A673 (cell line): Measurements from ENCODE around the gene FSTL4. TPM values are rescaled to one million over a fixed set of nuclear protein-coding genes. Genes with fewer than 3 reads are reported as not detected.

Experiments
- BruUV-seq: library from RNA; stranded (reverse); fragments of 400-500 nt; replicated peaks from 2 replicates; lab custom pipeline; 2021; lab: Mats Ljungman, UMichigan
- CTCF ChIA-PET: fragments of 300-600 bp; sonication (Branson Sonifier 250); formaldehyde crosslinking; loops from one replicate; lab custom pipeline; 2022; ENCODE audit warnings: antibody characterized with exemption; lab: Charles Lee
- POLR2A ChIA-PET: fragments of 300-600 bp; sonication (Branson Sonifier 250); formaldehyde crosslinking; loops from one replicate; lab custom pipeline; 2022; ENCODE audit warnings: antibody characterized with exemption; ENCODE audit not compliant: low non-redundant PET; lab: Charles Lee
- DNase-seq: peaks from one replicate; pipeline ENCODE4 v3.0.0-alpha.2; 2015; ENCODE audit warnings: low spot score
- H3K27ac ChIP-seq: fragments of 200-600 bp; sonication (generic); 2 replicates; pipeline ENCODE4 v1.5.1; 2016; ENCODE audit warnings: mixed run types, low read depth, mild to moderate bottlenecking, mixed read lengths, antibody characterized with exemption, low read length; ENCODE audit not compliant: poor library complexity, severe bottlenecking
- H3K27me3 ChIP-seq: fragments of 200-600 bp; sonication (generic); replicated peaks from 2 replicates; pipeline ENCODE4 v1.6.1; 2017; ENCODE audit warnings: mixed run types, low read depth, mild to moderate bottlenecking, mixed read lengths, antibody characterized with exemption, low read length; ENCODE audit not compliant: insufficient read depth, poor library complexity
- H3K36me3 ChIP-seq: fragments of 200-600 bp; sonication (generic); 2 replicates; pipeline ENCODE4 v1.6.1; 2016; ENCODE audit warnings: mixed run types, mild to moderate bottlenecking, mixed read lengths, antibody characterized with exemption, low read length; ENCODE audit not compliant: insufficient read depth, poor library complexity, severe bottlenecking
- H3K4me1 ChIP-seq: fragments of 200-600 bp; sonication (generic); 2 replicates; pipeline ENCODE4 v1.6.1; 2017; ENCODE audit warnings: mixed run types, mild to moderate bottlenecking, mixed read lengths, antibody characterized with exemption, low read length; ENCODE audit not compliant: insufficient read depth, poor library complexity, severe bottlenecking
- H3K4me3 ChIP-seq: fragments of 200-600 bp; sonication (generic); 2 replicates; pipeline ENCODE4 v1.5.1; 2016; ENCODE audit warnings: low read depth, mixed run types, mild to moderate bottlenecking, mixed read lengths, low read length; ENCODE audit not compliant: poor library complexity, severe bottlenecking
- H3K9me3 ChIP-seq: fragments of 200-600 bp; sonication (generic); 2 replicates; pipeline ENCODE4 v1.6.1; 2016; ENCODE audit warnings: mixed run types, low read depth, mild to moderate bottlenecking, mixed read lengths, antibody characterized with exemption, low read length; ENCODE audit not compliant: poor library complexity, severe bottlenecking
- EZH2 ChIP-seq: fragments of 200-600 bp; sonication (generic); IDR thresholded peaks from 2 replicates; pipeline ENCODE4 v1.6.1; 2017; ENCODE audit warnings: borderline replicate concordance, low read depth, mild to moderate bottlenecking, mixed read lengths, antibody characterized with exemption, low read length; ENCODE audit not compliant: poor library complexity, severe bottlenecking
- intact Hi-C: fragments of 100-400 bp; cut with micrococcal nuclease; formaldehyde crosslinking; loops from one replicate; pipeline ENCODE4 v1.10.0; 2022; ENCODE audit not compliant: unreplicated experiment
- total RNA-seq: library from RNA; stranded (reverse); gene quantifications from 2 replicates; pipeline ENCODE4 v1.2.3, GENCODE V29; 2021
- TF ChIP-seq, protein P1 (sequence below): fragments of 300-800, 200-600 bp; sonication (generic); conservative IDR thresholded peaks from 2 replicates; pipeline ENCODE4 v1.5.1; 2017; ENCODE audit warnings: low read depth, mild to moderate bottlenecking, antibody characterized with exemption, low read length, moderate library complexity, mixed read lengths

FSTL4 gene
- total RNA-seq, 1 experiment from 2014 or later = 0.86 TPM

DNA sequence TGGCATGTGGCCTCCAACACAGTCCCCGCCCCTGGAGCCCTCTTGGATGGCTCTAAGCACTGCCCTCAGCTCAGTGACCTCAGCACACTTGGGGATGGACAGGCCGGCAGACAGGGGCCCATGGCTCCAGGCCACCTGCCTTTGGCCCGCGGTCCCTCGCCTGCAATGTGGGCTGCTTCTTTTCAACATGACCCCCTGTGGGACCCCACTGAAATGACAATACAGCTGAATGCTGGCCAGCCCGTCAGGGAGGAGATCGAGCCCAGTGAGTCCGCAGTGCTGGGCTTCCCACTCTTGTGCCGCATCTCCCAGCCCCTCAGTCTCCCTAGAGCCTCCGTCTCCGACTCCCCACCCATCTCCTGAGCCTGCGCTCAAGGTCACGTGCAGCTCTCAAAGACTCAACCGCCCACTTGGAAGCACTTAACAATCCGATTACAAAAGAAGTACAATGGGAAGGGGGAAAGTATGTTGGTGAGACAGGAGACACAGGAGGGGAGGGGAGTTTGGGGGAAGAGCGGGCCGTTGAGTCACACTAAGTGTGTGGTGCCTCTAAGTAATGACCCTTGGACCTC, 321.6 kb downstream of the FSTL4 start:
- Histone ChIP-seq H3K27me3 (no peaks in the 10 kb centered on the region), H3K9me3 (no peaks in the 10 kb centered on the region), H3K4me3 (no peak overlapping the region), H3K4me1 (no peaks in the 10 kb centered on the region), H3K36me3 (no peaks in the 10 kb centered on the region), H3K27ac (no peak overlapping the region)
- no TSS peak for BruUV-seq
- intact Hi-C loops = no loop called here
- DNase-seq = no peak
- ChIA-PET CTCF (no interaction called here), POLR2A (no interaction called here)
- TF ChIP-seq, protein P1, sequence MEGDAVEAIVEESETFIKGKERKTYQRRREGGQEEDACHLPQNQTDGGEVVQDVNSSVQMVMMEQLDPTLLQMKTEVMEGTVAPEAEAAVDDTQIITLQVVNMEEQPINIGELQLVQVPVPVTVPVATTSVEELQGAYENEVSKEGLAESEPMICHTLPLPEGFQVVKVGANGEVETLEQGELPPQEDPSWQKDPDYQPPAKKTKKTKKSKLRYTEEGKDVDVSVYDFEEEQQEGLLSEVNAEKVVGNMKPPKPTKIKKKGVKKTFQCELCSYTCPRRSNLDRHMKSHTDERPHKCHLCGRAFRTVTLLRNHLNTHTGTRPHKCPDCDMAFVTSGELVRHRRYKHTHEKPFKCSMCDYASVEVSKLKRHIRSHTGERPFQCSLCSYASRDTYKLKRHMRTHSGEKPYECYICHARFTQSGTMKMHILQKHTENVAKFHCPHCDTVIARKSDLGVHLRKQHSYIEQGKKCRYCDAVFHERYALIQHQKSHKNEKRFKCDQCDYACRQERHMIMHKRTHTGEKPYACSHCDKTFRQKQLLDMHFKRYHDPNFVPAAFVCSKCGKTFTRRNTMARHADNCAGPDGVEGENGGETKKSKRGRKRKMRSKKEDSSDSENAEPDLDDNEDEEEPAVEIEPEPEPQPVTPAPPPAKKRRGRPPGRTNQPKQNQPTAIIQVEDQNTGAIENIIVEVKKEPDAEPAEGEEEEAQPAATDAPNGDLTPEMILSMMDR = no peak
- TF ChIP-seq EZH2 = no peak

- Histone ChIP-seq H3K36me3 (no peaks in the 10 kb centered on the region), H3K9me3 (no peaks in the 10 kb centered on the region), H3K4me1 (no peaks in the 10 kb centered on the region), H3K4me3 (no peak overlapping the region), H3K27ac (no peak overlapping the region), H3K27me3 (no peaks in the 10 kb centered on the region)
- POLR2A ChIA-PET = no interaction called here
- CTCF ChIA-PET = no interaction called here
- intact Hi-C loops = no loop called here
- TF ChIP-seq, protein P1 = no peak
- no peak for TF ChIP-seq EZH2
- DNase-seq = no peak
- no TSS peak for BruUV-seq
Measured at GRCh38 chr5:133289686-133290367, 322.5 kb downstream of the FSTL4 start.

- no peaks in the 10 kb centered on the region for H3K4me1 ChIP-seq
- intact Hi-C loops = loop anchor here (1.0 kb wide), 1 partner anchor 176 kb away; no protein-coding TSS in a partner anchor
- no peaks in the 10 kb centered on the region for H3K9me3 ChIP-seq
- no peak overlapping the region for H3K27ac ChIP-seq
- H3K27me3 ChIP-seq = no peaks in the 10 kb centered on the region
- POLR2A ChIA-PET = no interaction called here
- DNase-seq = no peak
- CTCF ChIA-PET = interaction anchor here (0.7 kb wide), 1 partner anchor 29 kb away, joined by 3 read pairs; no protein-coding TSS in a partner anchor
- TF ChIP-seq EZH2 = no peak
- TF ChIP-seq, protein P1 = peak; percentile 36; the same call in 1 of the 2 replicates
- no peak overlapping the region for H3K4me3 ChIP-seq
- BruUV-seq = no TSS peak
- H3K36me3 ChIP-seq = no peaks in the 10 kb centered on the region
Measured at GRCh38 chr5:133287500-133287899, 324.8 kb downstream of the FSTL4 start.
